ENCODE results near the gene AFF3.

- TF ChIP-seq CTCF (IDR thresholded peaks at IDR 0.05), result no peak
- TF ChIP-seq ZFX (IDR thresholded peaks at IDR 0.05; ENCODE audit: borderline replicate concordance), result no peak
Observed at GRCh38 chr2:99851089-99851488, 291.3 kb downstream of the AFF3 start.

All from 22Rv1 (cell line).